ENCODE results near the gene TTLL12. TPM values are rescaled to one million over a fixed set of nuclear protein-coding genes. Genes with fewer than 3 reads are reported as not detected.

Gene TTLL12
- total RNA-seq, 4 donors from 2014 or later, result 109 to 211 (median 122) TPM

DNA sequence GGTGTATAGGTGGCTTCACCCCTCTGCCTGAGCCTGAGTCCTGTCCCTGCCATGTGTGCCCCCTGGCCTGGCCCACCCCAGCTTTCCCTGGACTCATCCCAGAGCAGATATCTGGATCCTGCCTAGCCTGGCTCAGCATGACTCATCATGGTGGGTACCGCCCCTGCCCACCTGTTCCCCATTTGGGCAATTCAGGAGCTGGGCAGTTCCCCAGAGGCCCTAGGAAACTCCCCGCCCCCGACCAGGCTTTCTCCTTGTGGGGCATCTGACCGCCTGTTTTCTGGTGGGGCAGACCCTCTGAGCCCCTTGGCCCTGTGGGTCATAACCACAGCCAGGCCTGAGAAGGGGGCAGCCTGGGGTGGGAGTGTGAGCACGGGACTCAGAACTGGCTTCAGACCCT lies 31.1 kb downstream of the TTLL12 start:
- no CpG with 5 or more reads among the region's 5 CpGs for WGBS, 2 donors

DNA sequence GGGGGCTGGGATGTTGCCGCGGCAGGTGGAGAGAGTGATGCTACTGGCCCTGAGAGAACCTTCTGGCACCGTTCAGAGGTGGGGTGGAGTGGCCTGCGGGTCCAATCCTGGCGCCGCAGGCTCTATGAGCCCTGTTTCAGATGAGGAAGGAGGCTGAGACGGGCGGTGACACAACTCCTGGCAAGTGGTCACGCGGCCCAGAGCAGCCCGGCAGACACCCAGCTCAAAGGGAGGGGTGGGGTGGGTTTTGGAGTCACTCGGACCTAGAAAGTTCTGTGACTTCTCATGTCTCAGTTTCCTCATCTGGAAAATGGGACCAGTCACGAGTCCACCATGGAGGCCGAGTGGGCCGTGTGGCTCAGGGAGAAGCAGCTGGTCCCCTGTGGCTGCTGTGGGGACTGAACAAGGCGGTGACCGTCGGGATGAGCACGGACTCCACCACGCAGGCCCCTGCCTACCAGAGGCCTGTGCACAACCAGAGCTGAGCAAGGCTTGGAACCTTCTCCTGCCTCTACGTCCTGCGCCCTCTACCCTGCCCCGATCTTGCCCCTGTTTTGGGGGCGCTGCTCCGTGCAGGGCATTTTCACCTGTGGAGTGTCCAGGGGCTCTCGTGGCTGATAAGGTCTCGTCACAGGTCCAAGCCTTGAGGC lies 31.9 kb downstream of the TTLL12 start:
- WGBS, 2 donors, result 70 to 79% methylated on average over 4 to 10 of the region's 27 CpGs
- H3K4me3 ChIP-seq, result no peak overlapping the region
- peak overlapping the region in 2 of 4 donors; percentile 63 to 72 for H3K27ac ChIP-seq
- peaks cover 0 to 33% (median 7%) of the 10 kb centered on the region in 3 donors for H3K36me3 ChIP-seq
- peaks cover 47 to 96% (median 67%) of the 10 kb centered on the region in 3 donors for H3K4me1 ChIP-seq
- DNase-seq, result no peak
- no peaks in the 10 kb centered on the region for H3K9me3 ChIP-seq
- intact Hi-C loops (cut with DNase I), result no loop called here
- no peaks in the 10 kb centered on the region for H3K27me3 ChIP-seq
- TF ChIP-seq, protein P1, sequence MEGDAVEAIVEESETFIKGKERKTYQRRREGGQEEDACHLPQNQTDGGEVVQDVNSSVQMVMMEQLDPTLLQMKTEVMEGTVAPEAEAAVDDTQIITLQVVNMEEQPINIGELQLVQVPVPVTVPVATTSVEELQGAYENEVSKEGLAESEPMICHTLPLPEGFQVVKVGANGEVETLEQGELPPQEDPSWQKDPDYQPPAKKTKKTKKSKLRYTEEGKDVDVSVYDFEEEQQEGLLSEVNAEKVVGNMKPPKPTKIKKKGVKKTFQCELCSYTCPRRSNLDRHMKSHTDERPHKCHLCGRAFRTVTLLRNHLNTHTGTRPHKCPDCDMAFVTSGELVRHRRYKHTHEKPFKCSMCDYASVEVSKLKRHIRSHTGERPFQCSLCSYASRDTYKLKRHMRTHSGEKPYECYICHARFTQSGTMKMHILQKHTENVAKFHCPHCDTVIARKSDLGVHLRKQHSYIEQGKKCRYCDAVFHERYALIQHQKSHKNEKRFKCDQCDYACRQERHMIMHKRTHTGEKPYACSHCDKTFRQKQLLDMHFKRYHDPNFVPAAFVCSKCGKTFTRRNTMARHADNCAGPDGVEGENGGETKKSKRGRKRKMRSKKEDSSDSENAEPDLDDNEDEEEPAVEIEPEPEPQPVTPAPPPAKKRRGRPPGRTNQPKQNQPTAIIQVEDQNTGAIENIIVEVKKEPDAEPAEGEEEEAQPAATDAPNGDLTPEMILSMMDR (IDR thresholded peaks at IDR 0.05), result no peak
- TF ChIP-seq POLR2A (IDR thresholded peaks at IDR 0.05), result no peak

More for the DNA sequence above, 31.1 kb downstream of the TTLL12 start:
- no peaks in the 10 kb centered on the region for H3K9me3 ChIP-seq
- DNase-seq, result no peak
- intact Hi-C loops (cut with DNase I), result no loop called here
- H3K4me3 ChIP-seq, result no peak overlapping the region
- H3K36me3 ChIP-seq, result peaks cover 0 to 40% (median 9%) of the 10 kb centered on the region in 3 donors
- peaks cover 44 to 96% (median 65%) of the 10 kb centered on the region in 3 donors for H3K4me1 ChIP-seq
- TF ChIP-seq, protein P1 (IDR thresholded peaks at IDR 0.05), result no peak
- no peak for TF ChIP-seq POLR2A (IDR thresholded peaks at IDR 0.05)
- H3K27me3 ChIP-seq, result no peaks in the 10 kb centered on the region
- H3K27ac ChIP-seq, result peak overlapping the region in 2 of 4 donors; percentile 63 to 72

DNA sequence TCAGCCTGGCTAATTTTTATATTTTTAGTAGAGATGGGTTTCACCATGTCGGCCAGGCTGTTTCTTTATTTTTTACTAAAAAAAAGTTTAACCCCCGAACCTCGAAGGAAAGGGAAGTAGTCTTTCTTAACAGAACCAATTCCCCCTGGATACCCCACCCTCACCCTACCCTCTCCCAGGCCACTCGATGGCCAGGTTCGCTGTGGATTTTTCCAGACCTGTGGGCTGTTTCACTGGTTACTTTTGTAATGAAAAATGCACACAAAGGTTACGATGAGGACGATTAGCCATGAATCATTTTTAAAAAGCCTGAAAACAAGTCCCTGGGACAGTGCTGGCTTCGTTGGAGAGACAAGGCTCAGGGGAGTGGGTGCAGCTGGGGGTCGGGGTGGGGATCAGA lies 33.0 kb downstream of the TTLL12 start:
- peaks cover 37 to 92% (median 63%) of the 10 kb centered on the region in 3 donors for H3K4me1 ChIP-seq
- intact Hi-C loops (cut with DNase I), result no loop called here
- no peaks in the 10 kb centered on the region for H3K9me3 ChIP-seq
- TF ChIP-seq POLR2A (IDR thresholded peaks at IDR 0.05), result no peak
- TF ChIP-seq, protein P1 (IDR thresholded peaks at IDR 0.05), result no peak
- WGBS, 2 donors, result 38 to 49% methylated on average over 9 of the region's 9 CpGs
- peak overlapping the region in 3 of 4 donors; percentile 22 to 72 (median 63) for H3K27ac ChIP-seq
- peak overlapping the region in 3 of 4 donors; percentile 17 to 33 (median 23) for H3K4me3 ChIP-seq
- no peak for DNase-seq
- H3K36me3 ChIP-seq, result peaks cover 0 to 21% (median 0%) of the 10 kb centered on the region in 3 donors
- H3K27me3 ChIP-seq, result no peaks in the 10 kb centered on the region

DNA sequence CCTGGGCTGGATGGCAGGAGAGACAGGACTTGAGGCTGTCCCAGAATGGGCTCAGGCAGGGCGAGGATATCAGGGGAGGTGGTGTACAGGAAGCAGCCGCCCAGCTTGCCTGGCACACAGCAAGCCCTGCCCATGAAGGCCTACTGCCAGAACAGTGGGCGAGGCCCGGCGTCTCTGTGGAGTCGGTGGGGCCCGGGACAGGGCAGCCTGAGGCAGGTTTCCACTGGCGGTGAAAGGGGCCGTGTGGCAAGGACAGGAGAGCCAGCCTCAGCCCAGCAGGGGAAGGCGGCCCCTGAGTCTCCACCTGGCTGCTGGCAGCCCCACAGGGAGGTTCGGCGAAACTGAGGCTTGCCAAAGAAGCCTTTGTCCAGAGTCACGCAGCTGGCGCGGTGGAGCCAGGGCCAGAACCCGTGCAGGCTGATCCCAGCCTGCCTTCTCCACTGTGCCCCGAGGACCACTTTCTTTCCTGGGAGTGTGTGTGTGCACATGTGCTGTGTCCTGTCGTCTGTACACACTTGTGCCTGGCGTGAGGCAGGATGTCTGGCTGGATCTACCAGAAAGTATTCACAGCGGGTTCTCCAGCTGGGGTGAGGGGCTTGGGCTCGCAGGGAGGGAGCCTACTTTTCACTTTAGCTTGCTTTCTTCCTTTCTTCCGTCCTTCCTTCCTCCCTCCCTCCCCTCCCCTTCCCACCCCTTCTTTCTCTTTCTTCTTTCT lies 34.4 kb downstream of the TTLL12 start:
- peak overlapping the region; percentile 93 to 98 (median 95) for H3K27ac ChIP-seq
- H3K9me3 ChIP-seq, result no peaks in the 10 kb centered on the region
- intact Hi-C loops (cut with DNase I), result no loop called here
- DNase-seq, result peak; percentile 31
- peaks cover 0 to 21% (median 0%) of the 10 kb centered on the region in 3 donors for H3K36me3 ChIP-seq
- peaks cover 28 to 92% (median 49%) of the 10 kb centered on the region in 3 donors for H3K4me1 ChIP-seq
- WGBS, 2 donors, result 4 to 24% methylated on average over 3 to 5 of the region's 22 CpGs
- H3K4me3 ChIP-seq, result peak overlapping the region; percentile 71 to 97 (median 84)
- no peaks in the 10 kb centered on the region for H3K27me3 ChIP-seq
- TF ChIP-seq, protein P1 (IDR thresholded peaks at IDR 0.05), result no peak
- TF ChIP-seq POLR2A (IDR thresholded peaks at IDR 0.05), result peak in 2 of 4 donors; percentile 30 to 64

DNA sequence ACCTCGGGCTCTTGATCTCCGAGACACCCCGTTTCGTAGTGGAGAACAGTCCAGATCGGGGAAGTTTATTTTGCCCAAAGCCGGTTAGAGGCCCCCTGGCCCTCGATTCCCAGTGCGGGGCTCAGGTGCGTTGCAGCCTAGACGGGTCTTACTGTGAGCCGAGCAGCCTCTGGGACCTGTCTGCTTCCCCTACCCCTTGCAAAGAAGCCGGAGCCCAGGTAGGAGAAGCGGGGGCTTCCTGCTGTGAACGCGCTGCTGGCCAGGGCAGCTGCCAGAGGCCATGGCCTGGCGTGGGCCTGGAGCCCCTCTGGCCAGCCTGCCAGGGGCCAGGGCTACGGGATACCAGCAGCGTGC lies 35.0 kb downstream of the TTLL12 start:
- intact Hi-C loops (cut with DNase I), result no loop called here
- Histone ChIP-seq H3K36me3 (peaks cover 0 to 21% (median 0%) of the 10 kb centered on the region in 3 donors), H3K27me3 (no peaks in the 10 kb centered on the region), H3K4me3 (peak overlapping the region; percentile 71 to 97 (median 84)), H3K27ac (peak overlapping the region; percentile 93 to 98 (median 95)), H3K4me1 (peaks cover 28 to 91% (median 45%) of the 10 kb centered on the region in 3 donors), H3K9me3 (no peaks in the 10 kb centered on the region)
- 3% methylated on average over 6 of the region's 18 CpGs; no CpG with 5 or more reads in 1 of the 2 donors for WGBS, 2 donors
- no peak for DNase-seq
- TF ChIP-seq, protein P1 (IDR thresholded peaks at IDR 0.05), result no peak
- TF ChIP-seq POLR2A (IDR thresholded peaks at IDR 0.05), result no peak

All from esophagus squamous epithelium (tissue), 5 donors.